ENCODE measurements around the gene KIF13A.
"Not testable (repeated sequence)": the region's sequence is repeated elsewhere in the genome, so short reads cannot be mapped to it uniquely, and the experiment has no call there.

The KIF13A gene

DNA sequence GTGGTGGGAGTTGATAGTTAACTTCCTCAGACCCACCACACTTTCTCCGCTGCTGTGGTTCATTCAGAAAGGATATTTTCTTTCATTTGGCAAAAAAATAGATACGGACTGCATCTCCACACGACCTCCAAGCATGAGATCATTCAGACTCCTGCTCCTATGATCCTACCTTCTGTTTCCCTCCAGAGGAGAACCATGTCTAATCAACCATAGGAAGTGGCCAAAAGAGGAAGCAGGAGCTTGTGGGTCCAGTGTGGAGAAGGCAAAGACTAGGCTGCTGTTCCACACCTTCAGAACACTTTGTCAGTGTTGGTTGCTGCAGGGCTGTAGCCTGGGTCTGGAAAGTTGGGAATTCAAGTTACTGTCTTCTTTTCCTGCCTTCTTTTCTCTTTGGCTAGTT, 10.6 kb upstream of the KIF13A start:
- no peak for DNase-seq

DNA sequence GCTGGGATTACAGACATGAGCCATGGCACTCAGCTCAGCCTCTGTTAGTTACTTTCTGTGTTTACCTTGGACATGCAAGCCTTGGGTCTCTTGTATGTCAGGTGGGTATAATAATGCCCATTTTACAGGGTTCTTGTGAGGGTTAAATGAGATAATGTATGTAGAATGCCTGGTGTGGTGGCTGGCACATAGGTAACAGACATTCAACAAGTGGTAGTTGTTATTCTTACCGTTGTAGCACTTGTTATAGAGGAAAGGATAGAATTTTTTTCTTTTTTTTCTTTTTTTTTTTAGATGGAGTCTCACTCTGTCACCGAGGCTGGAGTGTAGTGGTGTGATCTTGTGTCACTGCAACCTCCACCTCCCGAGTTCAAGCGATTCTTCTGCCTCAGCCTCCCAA, 8.0 kb upstream of the KIF13A start:
- DNase-seq = no peak

DNA sequence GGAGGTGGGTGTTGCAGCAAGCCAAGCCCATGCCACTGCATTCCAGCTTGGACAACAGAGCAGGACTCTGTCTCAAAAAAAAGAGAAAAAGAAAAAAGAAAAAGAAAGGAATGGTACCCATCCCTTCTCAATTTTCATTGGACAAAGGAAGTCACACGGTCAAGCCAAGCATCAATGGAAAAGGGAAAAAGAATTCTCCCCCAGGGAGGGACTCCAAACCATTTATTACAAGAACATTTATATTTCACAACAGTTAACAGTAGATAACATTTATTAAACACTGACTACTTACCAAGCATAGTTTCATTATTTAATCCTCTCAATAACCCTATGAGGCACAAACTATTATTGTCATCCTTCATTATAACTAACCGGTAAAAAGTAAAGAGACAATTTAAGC, 6.6 kb upstream of the KIF13A start:
- DNase-seq = no peak

DNA sequence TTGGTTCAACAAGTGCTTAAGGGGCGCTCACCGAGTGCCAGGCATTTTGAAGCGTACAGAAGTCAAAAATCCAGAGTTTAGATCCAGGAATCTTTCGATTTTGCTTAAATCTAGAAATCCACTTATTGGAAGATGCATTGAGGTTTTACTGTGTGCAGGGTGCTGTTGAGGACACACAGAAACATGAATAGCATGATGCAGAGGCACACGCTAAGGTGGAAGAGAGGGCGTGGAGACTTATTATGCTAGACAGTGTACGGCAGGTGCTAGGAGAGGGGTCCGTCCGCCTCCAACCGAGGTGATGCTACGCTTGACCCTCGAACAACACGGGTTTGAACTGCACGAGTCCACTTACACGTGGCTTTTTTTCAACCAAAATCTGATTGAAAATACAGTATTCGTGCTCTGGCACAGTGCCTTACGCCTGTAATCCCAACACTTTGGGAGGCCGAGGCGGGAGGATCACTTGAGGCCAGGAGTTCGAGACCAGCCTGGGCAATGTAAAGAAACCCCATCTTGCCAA, 1.0 kb upstream of the KIF13A start:
- DNase-seq = no peak

DNA sequence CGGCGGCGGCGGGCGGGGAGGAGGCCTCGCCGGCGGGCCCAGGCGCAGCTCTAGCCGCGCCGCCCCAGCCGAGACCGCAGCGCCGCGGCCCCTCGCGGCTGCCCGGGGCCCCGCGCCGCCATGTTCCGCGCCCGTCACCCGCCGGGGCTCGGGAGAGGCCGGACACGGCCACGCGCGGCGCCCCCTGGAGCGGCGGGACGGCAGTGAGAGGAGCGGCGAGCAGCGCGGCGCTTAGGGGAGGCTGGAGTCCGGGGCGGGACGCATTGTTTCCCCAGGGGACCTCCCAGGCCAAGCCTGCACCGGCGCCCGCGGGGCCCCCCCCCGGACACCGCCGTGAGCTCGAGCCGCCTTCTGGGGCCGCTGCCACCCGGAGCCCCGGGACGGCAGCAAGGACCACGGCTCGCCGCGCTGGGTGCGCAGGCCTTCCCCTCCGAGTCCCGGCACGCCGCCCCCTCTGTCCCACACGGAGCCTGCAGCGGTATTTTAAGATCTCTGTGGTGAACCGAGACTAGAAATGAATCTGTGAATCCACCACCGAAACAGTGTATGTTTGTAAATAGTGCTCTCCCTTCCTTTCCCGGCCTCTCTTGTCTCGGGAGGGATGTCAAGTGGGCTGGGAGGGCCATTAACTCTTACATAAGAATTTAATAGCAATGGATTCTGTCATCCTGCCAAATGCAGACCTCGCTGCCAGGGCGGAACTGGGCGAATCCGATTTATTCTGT, 424 bp upstream of the KIF13A start:
- peak; percentile 20 to 74 for DNase-seq

DNA sequence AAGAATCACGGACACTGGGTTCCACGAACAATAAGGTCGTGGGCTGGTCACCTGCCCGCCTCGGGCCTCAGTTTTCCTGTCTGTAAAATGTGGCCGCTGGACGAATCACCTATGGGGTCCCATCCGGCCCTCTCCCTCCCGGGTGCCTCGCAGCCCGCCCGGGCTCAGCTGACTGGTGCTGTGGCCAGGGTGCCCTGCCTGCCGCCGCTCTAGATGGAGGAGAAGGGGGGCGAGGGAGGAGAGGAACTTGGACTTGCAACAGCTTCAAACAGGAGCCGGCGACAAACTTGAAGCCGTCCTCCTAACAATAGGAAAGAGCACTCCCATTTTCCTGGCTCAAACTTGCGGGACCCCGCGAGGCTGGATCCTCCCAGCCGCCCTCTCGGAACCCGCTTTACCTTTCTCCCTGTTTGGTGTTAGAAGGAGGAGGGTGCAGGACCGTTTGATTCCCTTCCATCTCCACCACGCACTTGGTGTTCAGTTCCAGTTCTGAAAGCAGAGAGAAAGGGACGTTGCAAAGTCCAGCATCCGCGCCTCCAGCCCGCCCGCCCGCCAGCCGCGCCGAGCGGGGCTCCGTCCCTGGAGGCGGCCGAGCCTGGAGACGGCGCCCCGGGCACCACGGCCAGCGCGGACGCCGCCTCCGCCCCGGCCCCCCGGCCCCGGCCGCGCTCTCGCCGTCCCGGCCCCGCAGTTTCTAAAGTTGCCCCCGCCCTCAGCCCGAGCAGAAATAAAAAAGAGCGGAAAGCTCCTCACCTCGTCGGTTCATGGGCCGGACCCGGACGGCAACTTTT, 584 bp downstream of the KIF13A start:
- DNase-seq = peak in 1 of 2 experiments; percentile 47

DNA sequence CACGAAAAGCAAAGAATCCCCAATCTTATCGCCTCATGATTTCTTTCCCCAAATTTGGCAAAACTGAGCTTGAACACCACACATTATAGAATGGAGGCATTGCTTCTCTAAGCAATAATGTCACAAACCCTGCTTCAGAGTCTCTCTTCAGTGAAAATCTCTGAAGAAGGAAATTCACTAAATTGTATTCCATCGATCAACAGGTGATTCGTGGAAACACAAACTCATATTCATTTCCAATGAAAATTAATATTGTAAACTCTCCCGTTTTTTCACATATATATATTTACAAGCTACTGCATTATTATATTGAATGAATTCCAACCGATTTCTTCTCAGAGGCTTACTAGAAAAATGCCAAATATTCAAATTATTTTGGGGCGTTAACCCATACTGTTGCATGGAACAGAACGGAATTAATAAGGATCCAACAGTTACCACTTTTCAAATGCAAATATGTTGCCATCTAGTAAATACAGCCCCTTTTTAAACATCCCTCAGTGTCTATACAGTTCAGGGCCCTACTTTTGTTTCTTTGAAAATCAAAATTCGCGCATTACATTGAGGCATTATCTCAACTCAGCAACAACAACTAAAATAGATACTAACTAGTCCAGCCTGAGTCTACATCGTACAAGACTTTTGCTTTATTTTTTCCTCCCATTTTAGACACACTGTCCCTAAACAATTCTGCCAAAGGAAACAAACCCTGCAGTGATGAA, 1.3 kb downstream of the KIF13A start:
- DNase-seq = no peak

DNA sequence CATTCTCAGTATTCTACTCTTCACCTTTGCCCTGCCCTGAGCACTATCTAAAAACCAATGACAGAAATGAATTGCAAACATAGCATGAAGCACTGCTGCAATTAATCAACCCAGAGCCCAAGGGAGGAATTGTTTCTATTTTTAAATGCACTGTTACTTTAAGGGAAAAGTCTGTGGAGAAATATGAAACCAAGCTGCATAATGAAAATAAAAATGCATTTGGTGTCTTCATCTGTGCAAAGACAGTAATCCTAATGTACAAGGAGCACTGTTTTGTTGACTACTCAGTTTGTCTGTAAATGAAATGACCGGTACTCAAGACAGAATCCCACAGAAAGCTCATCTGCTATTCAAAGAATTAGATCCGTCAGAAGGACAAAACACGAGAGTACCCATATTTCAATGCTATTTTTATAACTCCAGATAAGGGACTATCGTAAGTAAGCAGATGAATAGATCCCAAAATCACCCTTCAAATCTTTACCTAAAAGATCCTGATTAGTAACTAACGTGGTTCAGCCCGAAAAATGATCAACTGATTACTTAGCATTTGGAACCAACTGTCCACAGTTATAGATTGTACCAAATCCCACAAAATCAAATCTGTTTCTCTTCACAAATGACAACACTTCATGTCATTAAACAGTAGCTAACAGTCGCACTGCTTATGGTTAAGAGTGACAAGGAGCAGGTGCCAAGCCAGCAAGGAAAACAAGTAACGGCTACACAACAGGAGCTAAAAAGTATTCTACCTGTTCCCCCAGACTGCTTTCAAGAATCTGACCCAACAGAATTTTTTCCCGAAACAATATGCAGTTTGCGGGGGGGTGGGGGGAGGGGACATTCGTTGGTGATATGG, 2.4 kb downstream of the KIF13A start:
- no peak for DNase-seq

DNA sequence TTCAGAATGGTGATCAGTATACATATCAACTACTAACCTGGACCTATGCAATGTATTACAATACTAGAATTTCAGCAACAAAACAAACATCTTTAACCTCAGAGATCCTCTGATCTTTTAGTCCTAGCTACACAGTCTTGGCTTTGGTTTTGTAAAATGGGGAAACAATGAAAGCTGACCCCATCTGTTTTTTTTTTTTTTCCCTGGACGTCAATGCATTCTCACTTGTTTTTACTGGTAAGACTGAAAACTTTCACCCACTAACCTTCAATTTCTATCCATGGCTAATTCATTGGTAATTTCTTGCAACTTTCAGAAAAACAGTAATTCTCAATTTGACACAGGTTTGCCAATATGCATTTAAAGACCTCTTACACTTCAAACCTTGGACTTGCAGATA, 3.0 kb downstream of the KIF13A start:
- no peak for DNase-seq

DNA sequence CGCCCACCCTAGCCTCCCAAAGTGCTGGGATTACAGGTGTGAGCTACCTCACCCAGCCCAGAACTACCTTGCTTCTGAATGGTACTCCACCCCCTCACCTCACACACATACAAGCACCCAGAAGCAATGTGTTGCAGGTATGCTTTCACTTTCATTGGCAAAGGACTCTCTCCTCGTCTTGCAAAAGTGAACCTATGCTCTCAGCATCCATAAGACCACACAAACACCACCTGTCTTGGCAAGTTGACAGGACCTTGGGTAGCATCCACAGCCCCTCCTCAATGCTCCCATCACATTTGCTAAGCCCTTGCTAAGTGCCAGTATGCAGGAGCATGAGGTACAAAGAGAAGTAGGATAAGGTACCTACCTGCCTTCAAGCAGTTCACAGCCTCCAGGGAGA, 3.7 kb downstream of the KIF13A start:
- DNase-seq = no peak

DNA sequence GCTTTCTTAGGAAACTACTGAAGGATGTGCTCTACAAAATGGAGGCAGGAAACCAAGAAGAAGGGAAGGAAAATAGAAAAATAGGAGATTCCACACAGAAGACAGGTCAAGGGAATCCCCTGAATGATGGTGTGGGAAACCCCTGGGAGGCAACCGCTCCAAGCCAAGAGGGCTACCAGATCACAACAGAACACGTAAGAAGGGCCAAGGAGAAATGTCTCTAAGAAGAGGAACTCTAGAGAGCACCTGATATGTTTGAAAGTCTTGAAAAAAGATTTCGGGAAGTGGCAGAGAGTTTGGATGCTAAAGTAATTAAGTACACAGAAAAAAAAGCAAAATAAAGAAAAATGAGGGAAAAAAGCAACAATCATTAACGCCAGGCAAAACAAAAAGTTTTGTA, 7.1 kb downstream of the KIF13A start:
- DNase-seq = no peak

DNA sequence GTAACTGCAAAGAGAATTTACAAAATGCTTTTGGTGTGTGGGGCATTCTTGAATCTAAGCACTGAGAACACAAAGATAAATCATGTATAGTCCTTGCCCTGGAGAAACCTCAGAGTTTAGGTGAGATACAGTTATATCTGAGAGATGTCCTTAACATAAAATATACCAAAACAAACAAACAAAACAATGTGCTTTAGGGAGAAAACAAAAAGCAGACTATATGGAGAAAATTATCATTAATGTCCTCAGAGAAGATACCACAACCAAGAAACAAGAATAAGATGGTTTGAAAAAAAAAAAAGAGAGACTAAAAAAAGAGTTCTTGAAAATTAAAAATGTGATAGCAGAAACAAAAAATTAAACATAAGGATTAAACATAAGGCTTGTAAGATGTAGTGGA, 8.0 kb downstream of the KIF13A start:
- no peak for DNase-seq

DNA sequence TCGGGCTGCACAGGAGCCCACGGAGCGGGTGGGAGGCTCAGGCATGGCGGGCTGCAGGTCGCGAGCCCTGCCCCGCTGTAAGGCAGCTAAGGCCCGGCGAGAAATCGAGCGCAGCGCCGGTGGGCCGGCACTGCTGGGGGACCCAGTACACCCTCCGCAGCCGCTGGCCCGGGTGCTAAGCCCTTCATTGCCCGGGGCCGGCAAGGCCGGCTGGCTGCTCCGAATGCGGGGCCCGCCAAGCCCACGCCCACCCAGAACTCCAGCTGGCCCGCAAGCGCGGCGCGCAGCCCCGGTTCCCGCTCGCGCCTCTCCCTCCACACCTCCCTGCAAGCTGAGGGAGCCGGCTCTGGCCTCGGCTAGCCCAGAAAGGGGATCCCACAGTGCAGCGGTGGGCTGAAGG, 11.2 kb downstream of the KIF13A start:
- DNase-seq = not testable (repeated sequence)

DNA sequence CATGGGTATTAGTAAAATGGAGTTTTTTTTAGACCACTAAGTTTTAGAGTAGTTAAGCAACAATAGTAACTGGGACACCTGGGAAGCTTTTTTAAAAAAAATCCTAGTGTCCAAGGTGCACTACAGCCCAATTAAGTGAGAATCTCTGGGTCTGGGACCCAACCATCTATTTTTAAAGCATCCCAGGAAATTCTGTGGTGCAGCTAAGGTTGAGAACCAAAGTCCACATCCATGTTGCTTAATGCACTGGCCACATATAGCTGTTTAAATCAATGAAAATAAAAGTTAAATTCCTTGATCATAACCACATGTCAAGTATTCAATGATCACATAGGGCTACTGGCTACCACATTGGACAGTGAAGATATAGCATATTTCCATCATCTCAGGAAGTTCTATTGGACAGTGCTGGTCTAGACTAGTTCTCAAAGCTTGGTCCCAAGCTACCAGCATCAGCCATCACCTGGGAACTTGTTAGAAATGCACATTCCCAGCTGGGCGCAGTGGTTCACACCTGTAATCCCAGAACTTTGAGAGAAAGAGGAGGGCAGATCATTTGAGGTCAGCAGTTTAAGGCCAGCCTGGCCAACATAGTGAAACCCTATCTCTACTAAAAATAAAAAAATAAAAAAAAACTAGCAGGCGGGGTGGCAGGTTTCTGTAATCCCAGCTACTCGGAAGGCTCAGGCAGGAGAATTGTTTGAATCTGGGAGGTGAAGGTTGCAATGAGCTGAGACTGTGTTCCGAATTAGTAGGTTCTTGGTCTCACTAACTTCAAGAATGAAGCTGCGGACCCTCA, 12.7 kb downstream of the KIF13A start:
- no peak for DNase-seq

DNA sequence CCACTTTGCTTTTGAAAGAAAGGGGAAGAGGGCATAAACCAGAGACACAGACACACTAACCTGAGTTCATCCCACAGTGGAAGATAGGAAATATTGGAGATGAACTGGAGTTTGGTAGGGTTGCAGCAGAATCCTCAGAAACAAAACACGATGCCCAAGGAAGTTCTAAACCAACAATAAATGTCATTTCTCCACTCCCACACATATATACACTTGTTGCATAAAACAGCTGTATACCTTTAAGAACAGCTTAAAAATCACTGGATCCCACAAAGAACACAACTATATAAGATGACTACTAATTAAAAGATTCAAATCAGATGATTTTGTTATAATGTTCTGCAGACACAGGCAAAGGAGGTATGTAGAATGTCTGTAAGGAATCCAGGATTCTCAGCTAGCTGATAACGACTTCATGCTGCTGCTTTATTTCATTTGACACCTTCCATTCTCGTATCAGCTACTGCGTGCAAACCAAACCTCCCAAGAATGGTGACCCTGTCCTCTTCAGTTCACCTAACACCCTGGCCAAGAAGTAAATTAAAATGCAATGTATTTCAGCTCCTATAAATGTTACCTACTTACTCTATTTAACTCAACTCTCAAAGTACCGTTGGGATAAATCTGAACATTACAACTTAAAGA, 14.3 kb downstream of the KIF13A start:
- no peak for DNase-seq

DNA sequence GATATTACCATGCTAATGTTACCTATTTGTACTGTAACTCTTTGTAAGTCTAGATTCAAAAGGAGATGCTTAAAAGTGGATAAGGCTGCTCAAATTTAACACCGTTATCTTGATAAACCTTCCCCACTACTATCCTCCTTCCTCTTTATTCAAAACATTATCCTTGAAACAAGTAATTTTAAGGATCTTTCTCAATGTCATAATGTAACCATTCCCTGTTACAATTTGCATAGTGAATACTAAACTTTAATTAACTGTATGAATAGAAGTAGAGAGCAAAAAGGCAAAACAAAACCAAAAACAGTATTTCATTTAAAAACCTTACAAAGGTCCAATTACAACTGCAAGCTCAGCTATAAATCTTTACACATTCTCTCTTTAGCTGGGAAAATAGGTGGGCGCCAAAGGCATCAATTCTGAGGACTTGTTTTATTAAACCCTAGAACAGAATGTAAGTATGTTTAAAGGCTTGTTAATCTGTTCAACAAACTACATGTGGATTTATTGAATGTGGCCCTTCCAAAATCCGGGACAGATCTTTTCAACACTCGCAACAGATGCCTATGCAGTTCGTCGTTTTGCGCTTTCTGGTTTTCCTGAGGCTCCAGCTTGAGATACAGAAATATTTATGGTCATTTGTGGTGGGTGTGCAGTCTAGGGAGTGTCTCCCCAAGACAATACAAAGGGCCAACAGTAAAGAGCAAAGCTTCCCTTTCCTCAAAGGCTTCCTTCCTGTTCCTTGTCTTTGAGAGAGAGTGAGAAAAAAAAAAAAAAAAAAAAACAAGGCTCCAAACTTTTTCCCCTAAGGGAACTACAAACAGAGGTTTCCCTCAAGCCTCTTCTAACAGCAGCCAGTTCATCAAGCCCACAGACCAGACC, 15.1 kb downstream of the KIF13A start:
- no peak for DNase-seq

DNA sequence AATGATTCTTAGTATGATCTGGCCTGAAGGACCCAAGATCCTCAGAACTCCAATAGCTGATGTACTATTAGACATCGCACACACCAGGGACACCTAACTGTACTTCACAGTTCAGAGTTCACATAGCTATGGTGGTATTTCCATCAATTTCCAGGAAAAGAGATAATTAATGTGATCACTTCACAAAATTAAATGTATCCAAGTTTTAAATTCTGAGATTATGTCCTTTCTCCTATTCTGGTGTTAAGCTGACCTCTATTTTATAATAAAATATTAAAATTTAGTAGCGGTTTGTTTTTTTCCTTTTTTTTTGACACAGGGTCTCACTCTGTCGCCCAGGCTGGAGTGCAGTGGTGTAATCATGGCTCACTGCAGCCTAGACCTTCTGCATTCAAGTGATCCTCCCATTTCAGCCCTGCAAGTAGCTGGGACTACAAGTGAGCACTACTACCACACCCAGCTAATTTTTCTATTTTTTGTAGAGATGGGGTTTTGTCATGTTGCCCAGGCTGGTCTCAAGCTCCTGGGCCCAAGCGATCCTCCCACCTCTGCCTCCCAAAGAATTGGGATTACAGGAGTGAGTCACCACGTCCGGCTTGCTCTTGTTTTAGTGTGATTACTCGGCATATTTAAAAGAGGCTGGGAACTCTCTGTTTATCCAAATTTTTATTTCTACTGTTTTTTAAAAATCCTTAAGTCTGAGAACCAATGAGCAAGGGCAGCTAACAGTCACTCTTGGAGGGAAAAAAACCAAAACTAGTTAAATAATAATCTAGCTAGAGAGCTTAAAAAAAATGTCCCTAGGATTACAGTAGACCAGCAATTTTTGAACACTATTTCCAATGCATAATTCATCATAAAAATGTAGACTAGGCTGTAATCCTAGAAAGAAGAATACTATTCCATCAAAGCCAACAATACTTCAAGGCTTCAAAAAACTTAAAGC, 16.0 kb downstream of the KIF13A start:
- DNase-seq = no peak

DNA sequence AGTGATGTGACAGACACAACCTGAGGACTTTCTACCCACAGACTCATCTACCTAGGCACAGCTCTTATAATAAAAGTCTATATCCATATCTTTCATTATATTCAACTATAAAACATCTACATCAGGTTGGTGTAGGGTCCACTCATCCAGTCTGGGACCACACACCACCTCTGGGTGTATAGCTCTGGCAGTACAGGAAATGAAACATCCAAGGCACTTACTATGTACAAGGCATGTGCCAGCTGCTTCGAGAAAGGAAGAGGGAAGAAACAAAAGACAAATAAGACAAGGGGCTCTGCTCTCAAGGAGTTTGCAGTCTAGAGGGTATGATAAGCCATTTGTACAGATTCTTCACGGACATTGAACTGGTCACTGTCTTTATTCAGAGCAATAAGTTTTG, 18.6 kb downstream of the KIF13A start:
- no peak for DNase-seq

Measured in SW 1271 (cell line).